ENCODE measurements around the gene RARRES2. TPM values are rescaled to one million over a fixed set of nuclear protein-coding genes. Genes with fewer than 3 reads are reported as not detected.
A peak's percentile ranks its signal among the peaks of the same experiment; 100 is the strongest.

Gene RARRES2
- total RNA-seq, 1 donor from 2014 or later: 4.9 TPM

DNA sequence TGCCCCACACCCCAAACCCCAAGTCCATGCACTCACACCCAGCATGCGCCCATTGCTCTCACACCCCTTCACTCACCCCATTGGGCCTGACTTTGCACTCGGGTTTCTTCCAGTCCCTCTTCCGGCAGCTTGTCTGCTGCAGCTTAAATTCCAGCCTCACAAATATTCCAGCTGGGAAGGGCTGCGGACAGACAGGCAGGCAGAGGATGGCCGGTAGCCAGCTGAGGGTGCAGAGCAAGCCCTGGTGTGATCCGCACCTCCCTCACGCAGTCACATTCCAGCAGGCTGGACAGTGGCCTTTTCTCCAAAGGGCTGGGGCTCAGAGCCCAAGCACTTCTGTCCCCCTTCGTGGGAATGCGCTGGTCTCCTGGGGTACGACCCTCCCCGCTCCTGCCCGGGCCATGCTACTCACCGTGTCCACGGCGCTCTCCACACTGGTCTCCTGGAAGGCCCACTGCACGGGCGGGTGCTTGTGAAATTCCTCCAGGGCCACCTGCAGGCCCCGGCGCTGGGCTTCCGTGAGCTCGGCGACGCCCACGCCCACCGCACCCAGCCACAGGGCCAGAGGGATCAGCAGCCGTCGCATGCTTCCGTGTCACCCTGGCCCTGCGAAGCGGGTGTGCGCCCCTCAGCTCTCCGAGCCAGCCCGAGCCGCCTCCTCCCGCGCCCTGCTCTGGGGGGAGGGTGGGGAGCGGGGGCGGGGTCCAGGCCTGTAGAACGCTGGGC lies 1.2 kb downstream of the RARRES2 start:
- H3K36me3 Mint-ChIP-seq (ENCODE audit: low read depth, unreplicated experiment): peaks cover 11% of the 10 kb centered on the region
- H3K9me3 Mint-ChIP-seq (ENCODE audit: unreplicated experiment): peaks cover 5% of the 10 kb centered on the region
- H3K27ac Mint-ChIP-seq (ENCODE audit: unreplicated experiment): no peak overlapping the region
- DNase-seq (ENCODE audit: low spot score): no peak
- no peak overlapping the region for H3K4me3 Mint-ChIP-seq (ENCODE audit: unreplicated experiment)
- peaks cover 10% of the 10 kb centered on the region for H3K27me3 Mint-ChIP-seq (ENCODE audit: unreplicated experiment)
- TF ChIP-seq, protein P1, sequence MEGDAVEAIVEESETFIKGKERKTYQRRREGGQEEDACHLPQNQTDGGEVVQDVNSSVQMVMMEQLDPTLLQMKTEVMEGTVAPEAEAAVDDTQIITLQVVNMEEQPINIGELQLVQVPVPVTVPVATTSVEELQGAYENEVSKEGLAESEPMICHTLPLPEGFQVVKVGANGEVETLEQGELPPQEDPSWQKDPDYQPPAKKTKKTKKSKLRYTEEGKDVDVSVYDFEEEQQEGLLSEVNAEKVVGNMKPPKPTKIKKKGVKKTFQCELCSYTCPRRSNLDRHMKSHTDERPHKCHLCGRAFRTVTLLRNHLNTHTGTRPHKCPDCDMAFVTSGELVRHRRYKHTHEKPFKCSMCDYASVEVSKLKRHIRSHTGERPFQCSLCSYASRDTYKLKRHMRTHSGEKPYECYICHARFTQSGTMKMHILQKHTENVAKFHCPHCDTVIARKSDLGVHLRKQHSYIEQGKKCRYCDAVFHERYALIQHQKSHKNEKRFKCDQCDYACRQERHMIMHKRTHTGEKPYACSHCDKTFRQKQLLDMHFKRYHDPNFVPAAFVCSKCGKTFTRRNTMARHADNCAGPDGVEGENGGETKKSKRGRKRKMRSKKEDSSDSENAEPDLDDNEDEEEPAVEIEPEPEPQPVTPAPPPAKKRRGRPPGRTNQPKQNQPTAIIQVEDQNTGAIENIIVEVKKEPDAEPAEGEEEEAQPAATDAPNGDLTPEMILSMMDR (IDR thresholded peaks at IDR 0.05; ENCODE audit: unreplicated experiment): no peak
- H3K4me1 Mint-ChIP-seq (ENCODE audit: unreplicated experiment): peaks cover 9% of the 10 kb centered on the region

- DNase-seq (ENCODE audit: low spot score): no peak
Observed at GRCh38 chr7:150339409-150339809, 2.0 kb downstream of the RARRES2 start.

DNA sequence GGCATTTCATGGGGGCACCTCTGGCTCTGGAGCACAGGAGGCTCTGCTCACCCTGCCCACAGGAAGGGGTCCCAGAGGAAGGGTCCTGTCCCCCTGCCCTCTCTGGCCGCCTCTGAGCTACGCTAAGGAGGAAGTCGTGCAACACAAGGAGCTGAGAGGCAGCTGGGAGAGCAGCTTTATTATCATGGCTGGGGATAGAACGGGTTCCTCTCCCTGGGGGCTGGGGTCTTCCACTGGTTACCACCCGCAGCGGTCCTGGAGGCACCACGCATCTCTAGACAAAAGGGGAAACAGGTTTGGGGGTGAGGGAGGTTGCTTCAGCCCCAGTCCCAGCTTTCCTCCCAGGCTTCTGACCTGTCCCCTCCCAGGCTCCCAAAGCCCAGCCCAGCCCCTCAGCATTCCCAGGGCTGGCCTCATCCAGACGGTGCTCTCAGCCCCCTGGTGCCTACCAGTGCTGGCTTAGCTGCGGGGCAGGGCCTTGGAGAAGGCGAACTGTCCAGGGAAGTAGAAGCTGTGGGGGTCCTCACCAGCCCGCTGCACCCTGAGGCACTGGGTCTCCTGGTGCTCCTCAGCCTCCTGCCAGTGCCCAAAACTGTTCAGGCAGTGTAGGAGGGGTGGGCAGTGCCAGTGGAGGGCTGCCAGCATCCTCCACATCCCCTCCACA lies 3.1 kb downstream of the RARRES2 start:
- TF ChIP-seq, protein P1 (IDR thresholded peaks at IDR 0.05; ENCODE audit: unreplicated experiment): no peak
- peaks cover 11% of the 10 kb centered on the region for H3K4me1 Mint-ChIP-seq (ENCODE audit: unreplicated experiment)
- H3K9me3 Mint-ChIP-seq (ENCODE audit: unreplicated experiment): no peaks in the 10 kb centered on the region
- no peak overlapping the region for H3K4me3 Mint-ChIP-seq (ENCODE audit: unreplicated experiment)
- no peak for DNase-seq (ENCODE audit: low spot score)
- peaks cover 4% of the 10 kb centered on the region for H3K36me3 Mint-ChIP-seq (ENCODE audit: low read depth, unreplicated experiment)
- H3K27me3 Mint-ChIP-seq (ENCODE audit: unreplicated experiment): peaks cover 10% of the 10 kb centered on the region
- H3K27ac Mint-ChIP-seq (ENCODE audit: unreplicated experiment): no peak overlapping the region

More at GRCh38 chr7:150339409-150339809, 2.0 kb downstream of the RARRES2 start:
- Mint-ChIP-seq H3K36me3 (ENCODE audit: low read depth, unreplicated experiment) (peaks cover 11% of the 10 kb centered on the region), H3K4me1 (ENCODE audit: unreplicated experiment) (peaks cover 11% of the 10 kb centered on the region), H3K27me3 (ENCODE audit: unreplicated experiment) (peaks cover 10% of the 10 kb centered on the region), H3K4me3 (ENCODE audit: unreplicated experiment) (peak overlapping the region; percentile 56), H3K9me3 (ENCODE audit: unreplicated experiment) (peaks cover 5% of the 10 kb centered on the region), H3K27ac (ENCODE audit: unreplicated experiment) (no peak overlapping the region)
- TF ChIP-seq, protein P1 (IDR thresholded peaks at IDR 0.05; ENCODE audit: unreplicated experiment): no peak

GRCh38 chr7:150337659-150338081 lies 3.8 kb downstream of the RARRES2 start:
- TF ChIP-seq, protein P1 (IDR thresholded peaks at IDR 0.05; ENCODE audit: unreplicated experiment): no peak
- peaks cover 14% of the 10 kb centered on the region for H3K27me3 Mint-ChIP-seq (ENCODE audit: unreplicated experiment)
- H3K4me1 Mint-ChIP-seq (ENCODE audit: unreplicated experiment): peaks cover 11% of the 10 kb centered on the region
- no peaks in the 10 kb centered on the region for H3K9me3 Mint-ChIP-seq (ENCODE audit: unreplicated experiment)
- H3K27ac Mint-ChIP-seq (ENCODE audit: unreplicated experiment): no peak overlapping the region
- peaks cover 4% of the 10 kb centered on the region for H3K36me3 Mint-ChIP-seq (ENCODE audit: low read depth, unreplicated experiment)
- H3K4me3 Mint-ChIP-seq (ENCODE audit: unreplicated experiment): no peak overlapping the region
- no peak for DNase-seq (ENCODE audit: low spot score)

GRCh38 chr7:150337179-150337578 lies 4.2 kb downstream of the RARRES2 start:
- H3K27ac Mint-ChIP-seq (ENCODE audit: unreplicated experiment): no peak overlapping the region
- peaks cover 2% of the 10 kb centered on the region for H3K36me3 Mint-ChIP-seq (ENCODE audit: low read depth, unreplicated experiment)
- peaks cover 12% of the 10 kb centered on the region for H3K27me3 Mint-ChIP-seq (ENCODE audit: unreplicated experiment)
- H3K4me1 Mint-ChIP-seq (ENCODE audit: unreplicated experiment): peaks cover 10% of the 10 kb centered on the region
- TF ChIP-seq, protein P1 (IDR thresholded peaks at IDR 0.05; ENCODE audit: unreplicated experiment): no peak
- no peaks in the 10 kb centered on the region for H3K9me3 Mint-ChIP-seq (ENCODE audit: unreplicated experiment)
- no peak overlapping the region for H3K4me3 Mint-ChIP-seq (ENCODE audit: unreplicated experiment)
- DNase-seq (ENCODE audit: low spot score): no peak
